Immature natural killer cell (primary cell): ENCODE results near the gene LIMA1. TPM values are rescaled to one million over a fixed set of nuclear protein-coding genes. Genes with fewer than 3 reads are reported as not detected.
A peak's percentile ranks its signal among the peaks of the same experiment; 100 is the strongest.
"Not testable (repeated sequence)": the region's sequence is repeated elsewhere in the genome, so short reads cannot be mapped to it uniquely, and the experiment has no call there.

Experiments
- DNase-seq, 3 donors: peaks; one replicate each; pipeline ENCODE4 v3.0.0; 2022; ENCODE audit warnings: mixed read lengths in 1 of 3
- H3K27ac Mint-ChIP-seq, 6 donors: one replicate each; pipeline ENCODE4 v1.8.0; 2020; ENCODE audit warnings: mixed read lengths in 6 of 6, mild to moderate bottlenecking in 5 of 6, inconsistent platforms in 4 of 6, moderate library complexity in 3 of 6
- H3K27me3 Mint-ChIP-seq, 3 donors: one replicate each; pipeline ENCODE4 v1.8.0; 2020 to 2021; ENCODE audit warnings: low read depth in 3 of 3, mild to moderate bottlenecking in 3 of 3, mixed read lengths in 3 of 3, moderate library complexity in 3 of 3, inconsistent platforms in 1 of 3
- H3K36me3 Mint-ChIP-seq, 3 donors: one replicate each; pipeline ENCODE4 v1.8.0; 2020; ENCODE audit warnings: mixed read lengths in 3 of 3, inconsistent platforms in 2 of 3, mild to moderate bottlenecking in 2 of 3
- H3K4me1 Mint-ChIP-seq, 2 donors: one replicate each; pipeline ENCODE4 v1.8.0; 2020; ENCODE audit warnings: inconsistent platforms in 2 of 2, mild to moderate bottlenecking in 2 of 2, mixed read lengths in 2 of 2, moderate library complexity in 1 of 2
- H3K4me3 Mint-ChIP-seq, 5 donors: one replicate each; pipeline ENCODE4 v1.8.0; 2020; ENCODE audit warnings: mild to moderate bottlenecking in 5 of 5, mixed read lengths in 5 of 5, inconsistent platforms in 3 of 5, moderate library complexity in 3 of 5
- H3K9me3 Mint-ChIP-seq, 6 donors: one replicate each; pipeline ENCODE4 v1.8.0; 2020; ENCODE audit warnings: mild to moderate bottlenecking in 6 of 6, mixed read lengths in 6 of 6, inconsistent platforms in 4 of 6, moderate library complexity in 3 of 6
- polyA plus RNA-seq, 3 donors: library from polyadenylated mRNA; unstranded; fragments of 300-500 nt; fragmentation: Illumina TruSeq; gene quantifications; one replicate each; pipeline ENCODE4 v1.2.3, GENCODE V29; 2021

LIMA1 gene
- 10 to 100 TPM in 1 of 3 donors, 1 to 10 TPM in 2; 4.8 to 10.0 (median 7.0) TPM for polyA plus RNA-seq

GRCh38 chr12:50283229-50283923 lies at the start of gene LIMA1:
Gene LIMA1, minus strand, starts transcription at chr12:50283520. Its CDS starts 34,769 bp downstream, at chr12:50248751.
- H3K36me3 Mint-ChIP-seq = no peaks in the 10 kb centered on the region
- H3K27ac Mint-ChIP-seq = peak within 1 kb of the TSS; percentile 50 to 87 (median 74)
- H3K9me3 Mint-ChIP-seq = no peaks in the 10 kb centered on the region
- DNase-seq = peak; percentile 81 to 86 (median 85)
- H3K27me3 Mint-ChIP-seq = peaks cover 0 to 3% (median 3%) of the 10 kb centered on the region in 3 donors
- peaks cover 14 to 15% of the 10 kb centered on the region in 2 donors for H3K4me1 Mint-ChIP-seq
- peak within 1 kb of the TSS; percentile 89 to 96 (median 95) for H3K4me3 Mint-ChIP-seq

- no peaks in the 10 kb centered on the region for H3K27me3 Mint-ChIP-seq
- DNase-seq = no peak
- H3K4me1 Mint-ChIP-seq = no peaks in the 10 kb centered on the region
- no peak overlapping the region for H3K27ac Mint-ChIP-seq
- H3K36me3 Mint-ChIP-seq = no peaks in the 10 kb centered on the region
- H3K4me3 Mint-ChIP-seq = no peak overlapping the region
- no peaks in the 10 kb centered on the region for H3K9me3 Mint-ChIP-seq
Observed at GRCh38 chr12:50331745-50332144, 48.4 kb upstream of the LIMA1 start.

GRCh38 chr12:50328664-50329063 lies 45.3 kb upstream of the LIMA1 start:
- H3K4me1 Mint-ChIP-seq, H3K27ac Mint-ChIP-seq, H3K36me3 Mint-ChIP-seq, H3K4me3 Mint-ChIP-seq, DNase-seq, H3K9me3 Mint-ChIP-seq, H3K27me3 Mint-ChIP-seq: not testable (repeated sequence)

- no peaks in the 10 kb centered on the region for H3K4me1 Mint-ChIP-seq
- no peaks in the 10 kb centered on the region for H3K9me3 Mint-ChIP-seq
- no peaks in the 10 kb centered on the region for H3K27me3 Mint-ChIP-seq
- DNase-seq = no peak
- no peaks in the 10 kb centered on the region for H3K36me3 Mint-ChIP-seq
- H3K27ac Mint-ChIP-seq = no peak overlapping the region
- H3K4me3 Mint-ChIP-seq = no peak overlapping the region
Observed at GRCh38 chr12:50326590-50327284, 43.4 kb upstream of the LIMA1 start.

- DNase-seq = no peak
Observed at GRCh38 chr12:50325890-50326391, 42.6 kb upstream of the LIMA1 start.

GRCh38 chr12:50324770-50325169 lies 41.5 kb upstream of the LIMA1 start:
- not testable (repeated sequence) for H3K4me1 Mint-ChIP-seq, H3K4me3 Mint-ChIP-seq, H3K27me3 Mint-ChIP-seq, DNase-seq, H3K27ac Mint-ChIP-seq, H3K36me3 Mint-ChIP-seq, H3K9me3 Mint-ChIP-seq

More at GRCh38 chr12:50325890-50326391, 42.6 kb upstream of the LIMA1 start:
- H3K4me1 Mint-ChIP-seq = no peaks in the 10 kb centered on the region
- H3K27me3 Mint-ChIP-seq = no peaks in the 10 kb centered on the region
- no peaks in the 10 kb centered on the region for H3K9me3 Mint-ChIP-seq
- no peak overlapping the region for H3K4me3 Mint-ChIP-seq
- no peaks in the 10 kb centered on the region for H3K36me3 Mint-ChIP-seq
- H3K27ac Mint-ChIP-seq = no peak overlapping the region

- DNase-seq, H3K27ac Mint-ChIP-seq, H3K27me3 Mint-ChIP-seq, H3K36me3 Mint-ChIP-seq, H3K4me1 Mint-ChIP-seq, H3K9me3 Mint-ChIP-seq, H3K4me3 Mint-ChIP-seq: not testable (repeated sequence)
Observed at GRCh38 chr12:50324077-50324476, 40.8 kb upstream of the LIMA1 start.

- Mint-ChIP-seq H3K36me3 (no peaks in the 10 kb centered on the region), H3K9me3 (no peaks in the 10 kb centered on the region), H3K27ac (no peak overlapping the region), H3K4me1 (no peaks in the 10 kb centered on the region), H3K4me3 (no peak overlapping the region), H3K27me3 (peaks cover 0 to 2% (median 0%) of the 10 kb centered on the region in 3 donors)
- DNase-seq = no peak
Observed at GRCh38 chr12:50322206-50322605, 38.9 kb upstream of the LIMA1 start.

GRCh38 chr12:50317203-50317602 lies 33.9 kb upstream of the LIMA1 start:
- H3K4me3 Mint-ChIP-seq = no peak overlapping the region
- H3K36me3 Mint-ChIP-seq = no peaks in the 10 kb centered on the region
- no peak overlapping the region for H3K27ac Mint-ChIP-seq
- peaks cover 0 to 3% (median 2%) of the 10 kb centered on the region in 3 donors for H3K27me3 Mint-ChIP-seq
- DNase-seq = no peak
- no peaks in the 10 kb centered on the region for H3K4me1 Mint-ChIP-seq
- no peaks in the 10 kb centered on the region for H3K9me3 Mint-ChIP-seq

GRCh38 chr12:50315803-50316202 lies 32.5 kb upstream of the LIMA1 start:
- Mint-ChIP-seq H3K27ac (no peak overlapping the region), H3K36me3 (no peaks in the 10 kb centered on the region), H3K27me3 (peaks cover 0 to 3% (median 2%) of the 10 kb centered on the region in 3 donors), H3K9me3 (no peaks in the 10 kb centered on the region), H3K4me1 (no peaks in the 10 kb centered on the region), H3K4me3 (no peak overlapping the region)
- no peak for DNase-seq

- H3K27ac Mint-ChIP-seq = no peak overlapping the region
- peaks cover 0 to 3% (median 2%) of the 10 kb centered on the region in 3 donors for H3K27me3 Mint-ChIP-seq
- no peaks in the 10 kb centered on the region for H3K36me3 Mint-ChIP-seq
- H3K9me3 Mint-ChIP-seq = no peaks in the 10 kb centered on the region
- H3K4me1 Mint-ChIP-seq = no peaks in the 10 kb centered on the region
- DNase-seq = no peak
- H3K4me3 Mint-ChIP-seq = no peak overlapping the region
Observed at GRCh38 chr12:50314636-50315312, 31.5 kb upstream of the LIMA1 start.

GRCh38 chr12:50313971-50314370 lies 30.7 kb upstream of the LIMA1 start:
- H3K9me3 Mint-ChIP-seq, DNase-seq, H3K4me3 Mint-ChIP-seq, H3K4me1 Mint-ChIP-seq, H3K27me3 Mint-ChIP-seq, H3K27ac Mint-ChIP-seq, H3K36me3 Mint-ChIP-seq: not testable (repeated sequence)

- DNase-seq = no peak
- H3K27me3 Mint-ChIP-seq = peaks cover 0 to 3% (median 2%) of the 10 kb centered on the region in 3 donors
- H3K4me1 Mint-ChIP-seq = no peaks in the 10 kb centered on the region
- no peak overlapping the region for H3K4me3 Mint-ChIP-seq
- no peak overlapping the region for H3K27ac Mint-ChIP-seq
- no peaks in the 10 kb centered on the region for H3K36me3 Mint-ChIP-seq
- H3K9me3 Mint-ChIP-seq = no peaks in the 10 kb centered on the region
Observed at GRCh38 chr12:50313256-50313931, 30.1 kb upstream of the LIMA1 start.
